Fibroblast of lung (primary cell): ENCODE results near the gene IVL. TPM values are rescaled to one million over a fixed set of nuclear protein-coding genes. Genes with fewer than 3 reads are reported as not detected.
A peak's percentile ranks its signal among the peaks of the same experiment; 100 is the strongest.

Experiments
- DNase-seq, 2 donors: peaks; one replicate each; pipeline versions ENCODE4 v3.0.0 to v3.0.0-alpha.2; 2010; ENCODE audit warnings: low read depth in 2 of 2
- H2AFZ ChIP-seq: 2 replicates; pipeline ENCODE4 v1.5.1; 2012; ENCODE audit warnings: low read length, control low read depth, inconsistent platforms
- H3K27ac ChIP-seq: 2 replicates; pipeline ENCODE4 v1.5.1; 2011; ENCODE audit warnings: low read length, control low read depth; ENCODE audit not compliant: insufficient read depth
- H3K27me3 ChIP-seq: 2 replicates; pipeline ENCODE4 v1.5.1; 2011; ENCODE audit warnings: mild to moderate bottlenecking, low read length; ENCODE audit not compliant: control insufficient read depth, insufficient read depth
- H3K36me3 ChIP-seq: 2 replicates; pipeline ENCODE4 v1.5.1; 2011; ENCODE audit warnings: low read length; ENCODE audit not compliant: control insufficient read depth, insufficient read depth
- H3K4me1 ChIP-seq: 2 replicates; pipeline ENCODE4 v1.5.1; 2011; ENCODE audit warnings: low read length; ENCODE audit not compliant: control insufficient read depth, insufficient read depth; ENCODE audit errors: extremely low read depth
- H3K4me2 ChIP-seq: 2 replicates; pipeline ENCODE4 v1.5.1; 2011; ENCODE audit warnings: low read length, control low read depth; ENCODE audit not compliant: insufficient read depth; ENCODE audit errors: extremely low read depth
- H3K4me3 ChIP-seq, 4 experiments: fragments of 200-600 bp in 1 of 4; sonication (generic) in 1 of 4; replicated peaks in 1 of 4; 2 replicates each; pipeline ENCODE4 v1.5.1; 2011 to 2016; ENCODE audit warnings: low read length in 4 of 4, low read depth in 3 of 4, mild to moderate bottlenecking in 3 of 4, control low read depth in 2 of 4, inconsistent platforms in 1 of 4, mixed read lengths in 1 of 4; ENCODE audit not compliant: insufficient read depth in 1 of 4; ENCODE audit errors: control extremely low read depth in 1 of 4
- H3K79me2 ChIP-seq: 2 replicates; pipeline ENCODE4 v1.5.1; 2012; ENCODE audit warnings: mild to moderate bottlenecking, low read length, inconsistent platforms; ENCODE audit not compliant: control insufficient read depth, insufficient read depth
- H3K9ac ChIP-seq: 2 replicates; pipeline ENCODE4 v1.5.1; 2011; ENCODE audit warnings: mild to moderate bottlenecking, low read length, control low read depth; ENCODE audit not compliant: insufficient read depth
- H3K9me3 ChIP-seq: 2 replicates; pipeline ENCODE4 v1.5.1; 2012; ENCODE audit warnings: low read depth, low read length; ENCODE audit not compliant: control insufficient read depth, insufficient read depth
- H4K20me1 ChIP-seq: 2 replicates; pipeline ENCODE4 v1.5.1; 2011; ENCODE audit warnings: low read length; ENCODE audit not compliant: control insufficient read depth, insufficient read depth; ENCODE audit errors: extremely low read depth
- CTCF ChIP-seq, 2 donors: IDR thresholded peaks in 1 of 2; conservative IDR thresholded peaks in 1 of 2; 1 replicate in 1 of 2; 2 replicates in 1 of 2; pipeline ENCODE4 v1.5.1; 2011 to 2012; ENCODE audit warnings: low read length in 2 of 2, control low read depth in 1 of 2, inconsistent platforms in 1 of 2, low read depth in 1 of 2, mild to moderate bottlenecking in 1 of 2
- EZH2 ChIP-seq: IDR thresholded peaks from 2 replicates; pipeline ENCODE4 v1.5.1; 2012; ENCODE audit warnings: low read length, control low read depth, mild to moderate bottlenecking; ENCODE audit errors: missing control alignments
- polyA plus RNA-seq, 2 donors: library from polyadenylated mRNA; depleted of rRNA in 1 of 2; stranded (reverse) in 1 of 2; unstranded in 1 of 2; fragments of >200 nt; gene quantifications; 2 replicates each; pipeline ENCODE4 v1.2.1, GENCODE V29; 2011 to 2012; ENCODE audit warnings: missing spikeins in 1 of 2
- total RNA-seq: library from RNA; depleted of rRNA; stranded (reverse); fragments of >200 nt; gene quantifications from 2 replicates; pipeline ENCODE4 v1.2.1, GENCODE V29; 2014

IVL gene
- total and polyA plus RNA-seq, 2 donors (not counting 1 experiment from before 2014, with no cell fraction given): 0.10 TPM; not detected in 1

- H3K9me3 ChIP-seq: no peaks in the 10 kb centered on the region
- H3K4me2 ChIP-seq: no peak overlapping the region
- H3K36me3 ChIP-seq: no peaks in the 10 kb centered on the region
- H3K79me2 ChIP-seq: no peaks in the 10 kb centered on the region
- TF ChIP-seq CTCF (conservative IDR thresholded peaks at IDR 0.05 in 1 of 2, IDR thresholded peaks at IDR 0.05 in 1 of 2; ENCODE audit: low read depth in 1 of 2, low read length in 2 of 2) (peak in 1 of 2 donors; percentile 12), EZH2 (no peak)
- no peak overlapping the region for H3K9ac ChIP-seq
- no peaks in the 10 kb centered on the region for H3K4me1 ChIP-seq
- H3K27ac ChIP-seq: no peak overlapping the region
- DNase-seq: peak in 1 of 2 donors; percentile 6
- H3K4me3 ChIP-seq: no peak overlapping the region
- no peak overlapping the region for H2AFZ ChIP-seq
- H3K27me3 ChIP-seq: no peaks in the 10 kb centered on the region
- H4K20me1 ChIP-seq: no peaks in the 10 kb centered on the region
Observed at GRCh38 chr1:152917794-152918193, 9.4 kb downstream of the IVL start.

- H3K4me1 ChIP-seq: no peaks in the 10 kb centered on the region
- H3K36me3 ChIP-seq: no peaks in the 10 kb centered on the region
- no peaks in the 10 kb centered on the region for H3K9me3 ChIP-seq
- no peak overlapping the region for H2AFZ ChIP-seq
- no peak overlapping the region for H3K9ac ChIP-seq
- no peaks in the 10 kb centered on the region for H3K79me2 ChIP-seq
- H3K4me3 ChIP-seq: no peak overlapping the region
- no peak for DNase-seq
- H3K27ac ChIP-seq: no peak overlapping the region
- no peak overlapping the region for H3K4me2 ChIP-seq
- no peak for TF ChIP-seq CTCF (conservative IDR thresholded peaks at IDR 0.05 in 1 of 2, IDR thresholded peaks at IDR 0.05 in 1 of 2; ENCODE audit: low read depth in 1 of 2, low read length in 2 of 2)
- TF ChIP-seq EZH2: no peak
- no peaks in the 10 kb centered on the region for H3K27me3 ChIP-seq
- H4K20me1 ChIP-seq: no peaks in the 10 kb centered on the region
Observed at GRCh38 chr1:152919071-152919470, 10.7 kb downstream of the IVL start.

- Histone ChIP-seq H3K4me3 (no peak overlapping the region), H3K4me1 (no peaks in the 10 kb centered on the region), H3K79me2 (no peaks in the 10 kb centered on the region), H3K4me2 (no peak overlapping the region), H3K9ac (no peak overlapping the region), H3K9me3 (no peaks in the 10 kb centered on the region), H4K20me1 (no peaks in the 10 kb centered on the region), H3K36me3 (no peaks in the 10 kb centered on the region), H3K27ac (no peak overlapping the region), H2AFZ (no peak overlapping the region), H3K27me3 (no peaks in the 10 kb centered on the region)
- DNase-seq: no peak
- no peak for TF ChIP-seq CTCF (conservative IDR thresholded peaks at IDR 0.05 in 1 of 2, IDR thresholded peaks at IDR 0.05 in 1 of 2; ENCODE audit: low read depth in 1 of 2, low read length in 2 of 2)
Observed at GRCh38 chr1:152924191-152924590, 15.8 kb downstream of the IVL start.
